HCT116 (cell line): ENCODE data around the gene SHANK1. TPM values are rescaled to one million over a fixed set of nuclear protein-coding genes. Genes with fewer than 3 reads are reported as not detected.

Source experiments
- ATAC-seq: fragments of 200-7000 bp; cut with Tn5 transposase; 2 replicates; pipeline ENCODE4 v1.9.1; 2020; ENCODE audit warnings: mild to moderate bottlenecking, moderate library complexity
- BruUV-seq: library from RNA; stranded (reverse); fragments of 400-500 nt; replicated peaks from 2 replicates; lab custom pipeline; 2021; lab: Mats Ljungman, UMichigan
- CTCF ChIA-PET: fragments of 300-600 bp; sonication (Branson Sonifier 250); formaldehyde crosslinking; loops from one replicate; lab custom pipeline; 2021; ENCODE audit warnings: antibody characterized with exemption; lab: Charles Lee
- POLR2A ChIA-PET: fragments of 300-600, 350-600 bp; sonication (Branson Sonifier 250); formaldehyde crosslinking; loops from one replicate; lab custom pipeline; 2021; ENCODE audit warnings: antibody characterized with exemption; lab: Charles Lee
- RAD21 ChIA-PET, 2 experiments: fragments of 300-600 bp; sonication (Branson Sonifier 250); formaldehyde crosslinking; loops; one replicate each; lab custom pipeline; 2023; ENCODE audit warnings: low total read pairs in 2 of 2; ENCODE audit not compliant: uncharacterized antibody in 2 of 2, unreplicated experiment in 2 of 2, low non-redundant PET in 1 of 2; lab: Charles Lee
- DNase-seq: peaks from one replicate; pipeline ENCODE4 v3.0.0-alpha.2; 2010; ENCODE audit warnings: low read depth, low spot score
- H2AFZ ChIP-seq: fragments of 200-600 bp; shearing (Covaris generic), sonication (generic); 2 replicates; pipeline ENCODE4 v1.6.1; 2017; ENCODE audit warnings: low read depth, mixed run types, mixed read lengths, antibody characterized with exemption, low read length; ENCODE audit not compliant: poor library complexity, severe bottlenecking
- H3K27ac ChIP-seq: 2 replicates; pipeline ENCODE4 v1.5.1; 2012; ENCODE audit warnings: low read depth, low read length
- H3K27me3 ChIP-seq: fragments of 200-600 bp; sonication (generic); 2 replicates; pipeline ENCODE4 v1.6.1; 2016; ENCODE audit warnings: mixed run types, low read length, mixed read lengths; ENCODE audit not compliant: insufficient read depth
- H3K36me3 ChIP-seq, 2 experiments: fragments of 200-500 bp in 1 of 2; fragments of 200-600 bp in 1 of 2; sonication (Bioruptor generic) in 1 of 2; sonication (generic) in 1 of 2; 2 replicates each; pipeline versions ENCODE4 v1.5.1 to v1.6.1; 2014 to 2016; ENCODE audit warnings: low read length in 2 of 2, inconsistent platforms in 1 of 2, mixed read lengths in 1 of 2, mixed run types in 1 of 2; ENCODE audit not compliant: insufficient read depth in 2 of 2, control insufficient read depth in 1 of 2
- H3K4me1 ChIP-seq, 2 experiments: fragments of 200-600 bp in 1 of 2; sonication (generic) in 1 of 2; 2 replicates each; pipeline versions ENCODE4 v1.5.1 to v1.6.1; 2012 to 2017; ENCODE audit warnings: low read length in 2 of 2, inconsistent platforms in 1 of 2, mild to moderate bottlenecking in 1 of 2, mixed read lengths in 1 of 2, mixed run types in 1 of 2, moderate library complexity in 1 of 2; ENCODE audit not compliant: insufficient read depth in 2 of 2, control insufficient read depth in 1 of 2
- H3K4me2 ChIP-seq: fragments of 200-600 bp; sonication (generic); 2 replicates; pipeline ENCODE4 v1.6.1; 2017; ENCODE audit warnings: mixed run types, low read length, mixed read lengths
- H3K4me3 ChIP-seq, 2 experiments: fragments of 200-600 bp in 1 of 2; sonication (generic) in 1 of 2; replicated peaks in 1 of 2; 2 replicates each; pipeline ENCODE4 v1.5.1; 2011 to 2016; ENCODE audit warnings: low read length in 2 of 2, control low read depth in 1 of 2, low read depth in 1 of 2, mild to moderate bottlenecking in 1 of 2, mixed read lengths in 1 of 2, mixed run types in 1 of 2
- H3K79me2 ChIP-seq: fragments of 200-600 bp; sonication (generic); 2 replicates; pipeline ENCODE4 v1.6.1; 2017; ENCODE audit warnings: mild to moderate bottlenecking, mixed run types, low read length, moderate library complexity, mixed read lengths; ENCODE audit not compliant: insufficient read depth
- H3K9ac ChIP-seq: fragments of 200-600 bp; sonication (generic); 2 replicates; pipeline ENCODE4 v1.6.1; 2016; ENCODE audit warnings: low read length, mixed read lengths
- H3K9me2 ChIP-seq: fragments of 200-600 bp; sonication (generic), shearing (Covaris generic); 2 replicates; pipeline ENCODE4 v1.6.1; 2017; ENCODE audit warnings: mixed run types, mild to moderate bottlenecking, moderate library complexity; ENCODE audit not compliant: insufficient read depth
- H3K9me3 ChIP-seq, 2 experiments: fragments of 200-500 bp in 1 of 2; fragments of 200-600 bp in 1 of 2; sonication (Bioruptor generic) in 1 of 2; sonication (generic) in 1 of 2; 2 replicates each; pipeline ENCODE4 v1.6.1; 2014 to 2017; ENCODE audit warnings: low read length in 2 of 2, mixed read lengths in 2 of 2, inconsistent platforms in 1 of 2, low read depth in 1 of 2, mild to moderate bottlenecking in 1 of 2, mixed run types in 1 of 2, moderate library complexity in 1 of 2; ENCODE audit not compliant: control insufficient read depth in 1 of 2, insufficient read depth in 1 of 2
- H4K20me1 ChIP-seq: fragments of 200-600 bp; sonication (generic), shearing (Covaris generic); 2 replicates; pipeline ENCODE4 v1.6.1; 2017; ENCODE audit warnings: mixed run types, mild to moderate bottlenecking, moderate library complexity; ENCODE audit not compliant: insufficient read depth
- CBX3 ChIP-seq: IDR thresholded peaks from 2 replicates; pipeline ENCODE4 v1.6.1; 2012; ENCODE audit warnings: low read depth
- CEBPB ChIP-seq: IDR thresholded peaks from 2 replicates; pipeline ENCODE4 v1.6.1; 2012; ENCODE audit warnings: low read depth
- EGR1 ChIP-seq: IDR thresholded peaks from 2 replicates; pipeline ENCODE4 v1.6.1; 2012; ENCODE audit warnings: low read depth
- ELF1 ChIP-seq: IDR thresholded peaks from 2 replicates; pipeline ENCODE4 v1.6.1; 2012; ENCODE audit warnings: low read depth, borderline replicate concordance
- EZH2 ChIP-seq: fragments of 200-600 bp; sonication (generic); IDR thresholded peaks from 2 replicates; pipeline ENCODE4 v1.6.1; 2017; ENCODE audit warnings: antibody characterized with exemption, mixed run types
- FOSL1 ChIP-seq: IDR thresholded peaks from 2 replicates; pipeline ENCODE4 v1.6.1; 2012; ENCODE audit warnings: low read depth
- POLR2A ChIP-seq: IDR thresholded peaks from 2 replicates; pipeline ENCODE4 v1.7.0; 2011; ENCODE audit warnings: borderline replicate concordance; ENCODE audit not compliant: insufficient read depth, insufficient read length; ENCODE audit errors: extremely low read depth
- POLR2AphosphoS5 ChIP-seq: IDR thresholded peaks from 2 replicates; pipeline ENCODE4 v1.6.1; 2011; ENCODE audit warnings: mild to moderate bottlenecking, low read depth, low read length, moderate library complexity
- RAD21 ChIP-seq: IDR thresholded peaks from 2 replicates; pipeline ENCODE4 v1.6.1; 2012; ENCODE audit warnings: low read depth, mild to moderate bottlenecking
- SIN3A ChIP-seq: IDR thresholded peaks from 2 replicates; pipeline ENCODE4 v1.6.1; 2012; ENCODE audit warnings: low read depth
- SP1 ChIP-seq: IDR thresholded peaks from 2 replicates; pipeline ENCODE4 v1.6.1; 2012; ENCODE audit warnings: low read depth
- SRF ChIP-seq: IDR thresholded peaks from 2 replicates; pipeline ENCODE4 v1.6.1; 2012; ENCODE audit warnings: low read depth
- TCF7L2 ChIP-seq: IDR thresholded peaks from 2 replicates; pipeline ENCODE4 v1.7.0; 2011; ENCODE audit warnings: borderline replicate concordance, inconsistent platforms; ENCODE audit not compliant: insufficient read depth, insufficient read length; ENCODE audit errors: extremely low read depth
- YY1 ChIP-seq: IDR thresholded peaks from 2 replicates; pipeline ENCODE4 v1.6.1; 2011; ENCODE audit warnings: low read length, low read depth, moderate library complexity, mild to moderate bottlenecking; ENCODE audit not compliant: insufficient replicate concordance; ENCODE audit errors: extremely low read depth
- ZFX ChIP-seq: fragments of 450-650 bp; IDR thresholded peaks from 2 replicates; pipeline ENCODE4 v1.6.1; 2017
- ZNF274 ChIP-seq: fragments of 200-500 bp; sonication (Bioruptor generic); IDR thresholded peaks from 2 replicates; pipeline ENCODE4 v1.6.1; 2014; ENCODE audit warnings: mild to moderate bottlenecking, low read depth, low read length, inconsistent platforms
- intact Hi-C: fragments of 100-400 bp; cut with micrococcal nuclease; formaldehyde crosslinking; loops from 2 replicates; pipeline ENCODE4 v1.10.0; 2022
- total RNA-seq: library from RNA; stranded (reverse); gene quantifications from one replicate; pipeline ENCODE4 v1.2.1, GENCODE V29; 2021; ENCODE audit not compliant: unreplicated experiment
- TF ChIP-seq, protein P1 (sequence below), 3 experiments: fragments of 200-600 bp in 1 of 3; sonication (generic) in 1 of 3; IDR thresholded peaks in 2 of 3; conservative IDR thresholded peaks in 1 of 3; 2 replicates each; pipeline ENCODE4 v1.5.1; 2012 to 2017; ENCODE audit warnings: low read depth in 2 of 3, low read length in 2 of 3, antibody characterized with exemption in 1 of 3, borderline replicate concordance in 1 of 3, control low read depth in 1 of 3, mild to moderate bottlenecking in 1 of 3, mixed read lengths in 1 of 3, mixed run types in 1 of 3, moderate library complexity in 1 of 3; ENCODE audit not compliant: insufficient read depth in 1 of 3
- TF ChIP-seq, protein P2 (sequence below): IDR thresholded peaks from 2 replicates; pipeline ENCODE4 v1.6.1; 2012
- TF ChIP-seq, protein P3 (sequence below): IDR thresholded peaks from 2 replicates; pipeline ENCODE4 v1.6.1; 2012; ENCODE audit warnings: low read depth

The SHANK1 gene
- total RNA-seq, 1 experiment from 2014 or later, result 3.0 TPM

DNA sequence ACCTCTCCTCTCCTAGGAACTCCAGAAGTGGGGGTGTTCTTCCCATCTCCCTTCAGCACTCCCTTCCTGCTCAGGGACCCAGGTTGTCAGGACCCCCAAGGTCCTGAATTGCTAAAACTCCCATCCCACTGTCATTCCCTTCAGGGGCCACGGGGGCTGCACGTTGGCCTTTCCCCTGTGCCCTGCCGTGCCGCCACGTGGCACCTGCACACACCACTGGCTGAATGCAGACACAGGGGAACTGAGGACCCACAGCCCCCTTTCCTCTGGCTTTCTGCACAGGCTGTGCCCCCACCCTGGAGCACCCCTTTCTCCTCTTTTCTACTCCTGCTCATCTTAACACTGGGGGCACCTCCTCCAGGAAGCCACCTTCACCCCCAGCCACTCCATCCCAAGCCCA is 9.0 kb downstream of the SHANK1 start:
- Histone ChIP-seq H3K79me2 (no peaks in the 10 kb centered on the region), H3K27me3 (no peaks in the 10 kb centered on the region), H3K9ac (no peak overlapping the region), H3K36me3 (no peaks in the 10 kb centered on the region), H3K9me2 (no peaks in the 10 kb centered on the region), H3K4me1 (peaks cover 0 to under 1% of the 10 kb centered on the region in 2 experiments; a peak in 2 of 4 replicates), H2AFZ (no peak overlapping the region), H3K27ac (no peak overlapping the region), H4K20me1 (no peaks in the 10 kb centered on the region), H3K4me2 (no peak overlapping the region), H3K4me3 (no peak overlapping the region), H3K9me3 (no peaks in the 10 kb centered on the region)
- ChIA-PET CTCF (no interaction called here), RAD21 (no interaction called here), POLR2A (no interaction called here)
- no peak for ATAC-seq
- no peak for DNase-seq
- intact Hi-C loops, result no loop called here
- BruUV-seq, result no TSS peak
- TF ChIP-seq ELF1, result no peak
- TF ChIP-seq TCF7L2, result no peak
- TF ChIP-seq, protein P1, sequence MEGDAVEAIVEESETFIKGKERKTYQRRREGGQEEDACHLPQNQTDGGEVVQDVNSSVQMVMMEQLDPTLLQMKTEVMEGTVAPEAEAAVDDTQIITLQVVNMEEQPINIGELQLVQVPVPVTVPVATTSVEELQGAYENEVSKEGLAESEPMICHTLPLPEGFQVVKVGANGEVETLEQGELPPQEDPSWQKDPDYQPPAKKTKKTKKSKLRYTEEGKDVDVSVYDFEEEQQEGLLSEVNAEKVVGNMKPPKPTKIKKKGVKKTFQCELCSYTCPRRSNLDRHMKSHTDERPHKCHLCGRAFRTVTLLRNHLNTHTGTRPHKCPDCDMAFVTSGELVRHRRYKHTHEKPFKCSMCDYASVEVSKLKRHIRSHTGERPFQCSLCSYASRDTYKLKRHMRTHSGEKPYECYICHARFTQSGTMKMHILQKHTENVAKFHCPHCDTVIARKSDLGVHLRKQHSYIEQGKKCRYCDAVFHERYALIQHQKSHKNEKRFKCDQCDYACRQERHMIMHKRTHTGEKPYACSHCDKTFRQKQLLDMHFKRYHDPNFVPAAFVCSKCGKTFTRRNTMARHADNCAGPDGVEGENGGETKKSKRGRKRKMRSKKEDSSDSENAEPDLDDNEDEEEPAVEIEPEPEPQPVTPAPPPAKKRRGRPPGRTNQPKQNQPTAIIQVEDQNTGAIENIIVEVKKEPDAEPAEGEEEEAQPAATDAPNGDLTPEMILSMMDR (IDR thresholded peaks at IDR 0.05 in 2 of 3, conservative IDR thresholded peaks at IDR 0.05 in 1 of 3; ENCODE audit: borderline replicate concordance in 1 of 3, insufficient read depth in 1 of 3, low read depth in 2 of 3, low read length in 2 of 3), result no peak
- no peak for TF ChIP-seq CEBPB
- no peak for TF ChIP-seq YY1
- no peak for TF ChIP-seq POLR2A
- no peak for TF ChIP-seq ZNF274
- TF ChIP-seq POLR2AphosphoS5, result no peak
- no peak for TF ChIP-seq SRF
- no peak for TF ChIP-seq EZH2
- TF ChIP-seq, protein P2, sequence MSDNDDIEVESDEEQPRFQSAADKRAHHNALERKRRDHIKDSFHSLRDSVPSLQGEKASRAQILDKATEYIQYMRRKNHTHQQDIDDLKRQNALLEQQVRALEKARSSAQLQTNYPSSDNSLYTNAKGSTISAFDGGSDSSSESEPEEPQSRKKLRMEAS, result no peak
- TF ChIP-seq FOSL1, result no peak
- TF ChIP-seq CBX3, result no peak
- no peak for TF ChIP-seq ZFX
- no peak for TF ChIP-seq SP1
- TF ChIP-seq SIN3A, result no peak
- TF ChIP-seq, protein P3, sequence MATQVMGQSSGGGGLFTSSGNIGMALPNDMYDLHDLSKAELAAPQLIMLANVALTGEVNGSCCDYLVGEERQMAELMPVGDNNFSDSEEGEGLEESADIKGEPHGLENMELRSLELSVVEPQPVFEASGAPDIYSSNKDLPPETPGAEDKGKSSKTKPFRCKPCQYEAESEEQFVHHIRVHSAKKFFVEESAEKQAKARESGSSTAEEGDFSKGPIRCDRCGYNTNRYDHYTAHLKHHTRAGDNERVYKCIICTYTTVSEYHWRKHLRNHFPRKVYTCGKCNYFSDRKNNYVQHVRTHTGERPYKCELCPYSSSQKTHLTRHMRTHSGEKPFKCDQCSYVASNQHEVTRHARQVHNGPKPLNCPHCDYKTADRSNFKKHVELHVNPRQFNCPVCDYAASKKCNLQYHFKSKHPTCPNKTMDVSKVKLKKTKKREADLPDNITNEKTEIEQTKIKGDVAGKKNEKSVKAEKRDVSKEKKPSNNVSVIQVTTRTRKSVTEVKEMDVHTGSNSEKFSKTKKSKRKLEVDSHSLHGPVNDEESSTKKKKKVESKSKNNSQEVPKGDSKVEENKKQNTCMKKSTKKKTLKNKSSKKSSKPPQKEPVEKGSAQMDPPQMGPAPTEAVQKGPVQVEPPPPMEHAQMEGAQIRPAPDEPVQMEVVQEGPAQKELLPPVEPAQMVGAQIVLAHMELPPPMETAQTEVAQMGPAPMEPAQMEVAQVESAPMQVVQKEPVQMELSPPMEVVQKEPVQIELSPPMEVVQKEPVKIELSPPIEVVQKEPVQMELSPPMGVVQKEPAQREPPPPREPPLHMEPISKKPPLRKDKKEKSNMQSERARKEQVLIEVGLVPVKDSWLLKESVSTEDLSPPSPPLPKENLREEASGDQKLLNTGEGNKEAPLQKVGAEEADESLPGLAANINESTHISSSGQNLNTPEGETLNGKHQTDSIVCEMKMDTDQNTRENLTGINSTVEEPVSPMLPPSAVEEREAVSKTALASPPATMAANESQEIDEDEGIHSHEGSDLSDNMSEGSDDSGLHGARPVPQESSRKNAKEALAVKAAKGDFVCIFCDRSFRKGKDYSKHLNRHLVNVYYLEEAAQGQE, result no peak
- no peak for TF ChIP-seq EGR1
- TF ChIP-seq RAD21, result no peak
